ENCODE data around the gene APC2.
"Not testable (repeated sequence)": the region's sequence is repeated elsewhere in the genome, so short reads cannot be mapped to it uniquely, and the experiment has no call there.

The APC2 gene

GRCh38 chr19:1514295-1514661 is 64.4 kb downstream of the APC2 start:
- no peak for DNase-seq

- no peak for DNase-seq
Observed at GRCh38 chr19:1514986-1515721, 65.2 kb downstream of the APC2 start.

DNA sequence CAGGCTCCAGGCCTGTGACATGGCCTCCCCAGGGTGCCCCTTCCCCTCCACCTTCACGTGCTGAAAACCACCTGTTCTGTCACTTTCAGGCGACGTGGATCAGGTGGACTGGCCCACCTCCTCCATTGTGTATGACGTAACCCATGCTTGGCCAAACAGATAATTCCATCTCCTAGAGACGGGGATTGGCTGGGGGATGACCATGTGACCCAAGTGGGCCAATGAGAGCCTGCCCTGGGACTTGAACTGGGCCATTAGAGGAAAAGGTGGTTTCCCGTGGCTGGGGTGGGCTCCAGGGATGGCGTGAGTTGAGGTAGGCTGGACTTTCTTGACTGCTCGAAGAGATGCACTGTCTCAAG is 66.5 kb downstream of the APC2 start:
- DNase-seq, result no peak

GRCh38 chr19:1518471-1518870 is 68.5 kb downstream of the APC2 start:
- no peak for DNase-seq

- not testable (repeated sequence) for DNase-seq
Observed at GRCh38 chr19:1519802-1520201, 69.9 kb downstream of the APC2 start.

GRCh38 chr19:1520203-1520780 is 70.4 kb downstream of the APC2 start:
- DNase-seq, result no peak

DNA sequence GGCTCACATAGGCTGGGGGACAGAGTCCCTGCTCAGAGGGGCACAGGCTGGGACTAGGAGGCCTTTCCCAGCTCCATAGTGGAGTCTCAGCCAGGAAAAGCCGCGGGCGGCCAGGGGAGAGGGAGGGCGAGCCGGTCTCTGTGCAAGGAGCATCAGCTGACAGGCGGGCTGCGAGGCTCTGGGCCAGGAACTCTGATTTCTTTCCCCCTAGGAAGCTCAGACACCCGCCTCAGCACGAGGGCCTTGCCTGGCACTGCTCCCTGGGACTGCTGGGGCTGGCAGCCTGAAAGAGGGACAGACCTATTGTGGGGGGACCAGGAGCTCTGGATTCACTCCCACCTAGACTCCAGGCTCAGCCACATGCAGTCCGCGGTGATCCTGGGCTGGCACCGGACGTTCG is 71.7 kb downstream of the APC2 start:
- no peak for DNase-seq

DNA sequence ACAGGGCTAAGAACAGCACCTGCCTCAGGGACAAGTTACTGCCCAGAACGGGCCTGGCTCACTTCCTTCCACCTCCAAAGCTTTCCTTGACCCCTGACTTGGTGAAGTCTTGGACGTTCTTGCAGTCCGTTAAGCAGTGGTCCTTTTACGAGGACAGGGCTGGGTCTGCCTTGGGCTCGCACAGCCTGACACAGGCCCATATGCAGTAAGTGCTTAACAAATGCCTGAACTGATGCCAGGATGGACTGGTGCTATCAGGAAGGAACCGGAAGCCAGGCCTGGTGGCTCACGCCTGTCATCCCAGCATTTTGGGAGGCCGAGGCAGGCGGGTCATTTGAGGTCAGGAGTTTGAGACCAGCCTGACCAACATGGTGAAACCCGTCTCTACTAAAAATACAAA is 72.1 kb downstream of the APC2 start:
- no peak for DNase-seq

- DNase-seq, result no peak
Observed at GRCh38 chr19:1522838-1523237, 72.9 kb downstream of the APC2 start.
